ENCODE data around the gene ABCD3. TPM values are rescaled to one million over a fixed set of nuclear protein-coding genes. Genes with fewer than 3 reads are reported as not detected.

The ABCD3 gene
- polyA plus RNA-seq, 2 of the 4 experiments (the other 2 are of a cell fraction): 31.3 to 44.8 TPM

DNA sequence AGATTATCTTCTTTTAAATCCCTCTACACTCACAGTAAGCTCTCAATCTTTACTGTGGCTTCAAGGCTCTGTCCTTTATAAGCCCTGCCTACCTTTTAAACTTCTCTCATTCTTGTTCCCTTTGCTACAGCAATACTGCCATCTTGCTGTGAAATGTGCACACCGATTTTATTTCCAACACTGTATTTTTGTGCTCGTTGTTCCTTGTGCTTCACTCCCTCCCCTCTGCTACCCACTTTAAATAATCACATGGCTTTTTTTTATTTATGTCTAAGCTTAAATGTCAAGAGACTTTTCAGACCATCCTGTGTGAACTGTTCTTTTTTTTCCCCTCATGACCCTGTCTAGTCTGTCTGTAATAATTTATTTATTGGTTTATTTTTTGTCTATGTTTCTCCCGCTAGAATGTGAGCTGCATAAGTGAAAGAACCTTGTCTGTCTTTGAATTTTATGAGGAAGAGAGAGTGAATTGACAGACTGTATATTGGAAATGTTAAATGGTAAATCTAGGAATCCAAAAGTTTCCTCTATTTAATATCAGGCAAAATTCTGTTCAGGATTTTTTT is 45.7 kb downstream of the ABCD3 start (continued):
- no peak for TF ChIP-seq HOXB5 (CRISPR knock-in tag; IDR thresholded peaks at IDR 0.05)
- TF ChIP-seq, protein P1, sequence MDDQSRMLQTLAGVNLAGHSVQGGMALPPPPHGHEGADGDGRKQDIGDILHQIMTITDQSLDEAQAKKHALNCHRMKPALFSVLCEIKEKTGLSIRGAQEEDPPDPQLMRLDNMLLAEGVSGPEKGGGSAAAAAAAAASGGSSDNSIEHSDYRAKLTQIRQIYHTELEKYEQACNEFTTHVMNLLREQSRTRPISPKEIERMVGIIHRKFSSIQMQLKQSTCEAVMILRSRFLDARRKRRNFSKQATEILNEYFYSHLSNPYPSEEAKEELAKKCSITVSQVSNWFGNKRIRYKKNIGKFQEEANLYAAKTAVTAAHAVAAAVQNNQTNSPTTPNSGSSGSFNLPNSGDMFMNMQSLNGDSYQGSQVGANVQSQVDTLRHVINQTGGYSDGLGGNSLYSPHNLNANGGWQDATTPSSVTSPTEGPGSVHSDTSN (IDR thresholded peaks at IDR 0.05): no peak
- no peak for TF ChIP-seq BHLHE40 (IDR thresholded peaks at IDR 0.05; ENCODE audit: low read depth, low read length)
- peak; percentile 86 to 92 for TF ChIP-seq RAD21 (conservative IDR thresholded peaks at IDR 0.05 in 1 of 2, IDR thresholded peaks at IDR 0.05 in 1 of 2)
- no peak for TF ChIP-seq CEBPB (IDR thresholded peaks at IDR 0.05)
- TF ChIP-seq MYC (IDR thresholded peaks at IDR 0.05; ENCODE audit: borderline replicate concordance, low read length): no peak
- no peak for TF ChIP-seq MAZ (IDR thresholded peaks at IDR 0.05; ENCODE audit: borderline replicate concordance, low read depth, low read length)
- no peak for TF ChIP-seq RNF2 (IDR thresholded peaks at IDR 0.05; ENCODE audit: borderline replicate concordance, low read depth)
- no peak for TF ChIP-seq TFCP2L1 (CRISPR knock-in tag; IDR thresholded peaks at IDR 0.05)
- no peak for TF ChIP-seq EHMT2 (IDR thresholded peaks at IDR 0.05; ENCODE audit: low read depth)
- TF ChIP-seq PHF8 (IDR thresholded peaks at IDR 0.05; ENCODE audit: borderline replicate concordance, low read depth): no peak
- TF ChIP-seq, protein P2, sequence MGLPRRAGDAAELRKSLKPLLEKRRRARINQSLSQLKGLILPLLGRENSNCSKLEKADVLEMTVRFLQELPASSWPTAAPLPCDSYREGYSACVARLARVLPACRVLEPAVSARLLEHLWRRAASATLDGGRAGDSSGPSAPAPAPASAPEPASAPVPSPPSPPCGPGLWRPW (IDR thresholded peaks at IDR 0.05): no peak
- no peak for TF ChIP-seq CBX2 (IDR thresholded peaks at IDR 0.05; ENCODE audit: borderline replicate concordance, low read depth)

DNA sequence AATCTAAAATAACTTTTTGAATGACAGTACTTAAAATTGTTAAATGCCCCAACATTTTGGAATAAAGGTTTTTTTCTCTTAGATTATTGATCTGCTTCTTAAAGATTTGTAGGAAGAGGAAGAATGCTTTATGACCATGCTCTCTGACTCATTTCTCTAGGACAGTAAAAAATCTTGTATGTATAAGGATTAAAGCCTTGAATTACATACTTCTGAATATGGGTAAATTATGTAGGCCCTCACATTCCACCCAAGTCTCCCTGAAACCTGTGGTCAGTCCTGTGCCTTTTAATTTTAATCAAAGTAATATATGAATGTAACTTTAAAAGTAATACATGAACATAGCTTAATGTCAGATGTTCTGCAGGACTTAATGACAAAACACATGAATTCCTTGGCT is 50.5 kb downstream of the ABCD3 start:
- Histone ChIP-seq H3K4me2 (no peak overlapping the region), H3K4me1 (no peaks in the 10 kb centered on the region), H3K27ac (no peak overlapping the region), H3K9me3 (no peaks in the 10 kb centered on the region), H3K4me3 (no peak overlapping the region)
- ChIA-PET CTCF (interaction anchor here (1.0 to 2.0 kb wide), 3 partner anchors 12 to 429 kb away, joined by 3 to 6 read pairs (median 4); no protein-coding TSS in a partner anchor), POLR2A (no interaction called here)
- no peak for ATAC-seq
- DNase-seq (ENCODE audit: low read depth in 1 of 2, low spot score in 1 of 2): no peak
- no peak for FAIRE-seq
- TF ChIP-seq KDM5A (IDR thresholded peaks at IDR 0.05): no peak
- no peak for TF ChIP-seq JUN (IDR thresholded peaks at IDR 0.05)
- no peak for TF ChIP-seq FOSL2 (IDR thresholded peaks at IDR 0.05)
- no peak for TF ChIP-seq FOSL2 (CRISPR knock-in tag; IDR thresholded peaks at IDR 0.05)
- TF ChIP-seq HOXA7 (CRISPR knock-in tag; IDR thresholded peaks at IDR 0.05): no peak
- TF ChIP-seq JUNB (IDR thresholded peaks at IDR 0.05): no peak
- TF ChIP-seq RFX5 (IDR thresholded peaks at IDR 0.05): no peak
- TF ChIP-seq, protein P3, sequence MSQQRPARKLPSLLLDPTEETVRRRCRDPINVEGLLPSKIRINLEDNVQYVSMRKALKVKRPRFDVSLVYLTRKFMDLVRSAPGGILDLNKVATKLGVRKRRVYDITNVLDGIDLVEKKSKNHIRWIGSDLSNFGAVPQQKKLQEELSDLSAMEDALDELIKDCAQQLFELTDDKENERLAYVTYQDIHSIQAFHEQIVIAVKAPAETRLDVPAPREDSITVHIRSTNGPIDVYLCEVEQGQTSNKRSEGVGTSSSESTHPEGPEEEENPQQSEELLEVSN (IDR thresholded peaks at IDR 0.05; ENCODE audit: borderline replicate concordance, low read depth): no peak
- TF ChIP-seq MAZ (IDR thresholded peaks at IDR 0.05; ENCODE audit: borderline replicate concordance, low read depth, low read length): no peak
- TF ChIP-seq ESRRA (IDR thresholded peaks at IDR 0.05; ENCODE audit: borderline replicate concordance, low read length): no peak
- TF ChIP-seq, protein P2 (IDR thresholded peaks at IDR 0.05): no peak
- TF ChIP-seq, protein P4, sequence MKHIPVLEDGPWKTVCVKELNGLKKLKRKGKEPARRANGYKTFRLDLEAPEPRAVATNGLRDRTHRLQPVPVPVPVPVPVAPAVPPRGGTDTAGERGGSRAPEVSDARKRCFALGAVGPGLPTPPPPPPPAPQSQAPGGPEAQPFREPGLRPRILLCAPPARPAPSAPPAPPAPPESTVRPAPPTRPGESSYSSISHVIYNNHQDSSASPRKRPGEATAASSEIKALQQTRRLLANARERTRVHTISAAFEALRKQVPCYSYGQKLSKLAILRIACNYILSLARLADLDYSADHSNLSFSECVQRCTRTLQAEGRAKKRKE (CRISPR knock-in tag; IDR thresholded peaks at IDR 0.05; ENCODE audit: low read depth): no peak
- no peak for TF ChIP-seq POLR2A (IDR thresholded peaks at IDR 0.05; ENCODE audit: low read length)
- no peak for TF ChIP-seq RAD21 (conservative IDR thresholded peaks at IDR 0.05 in 1 of 2, IDR thresholded peaks at IDR 0.05 in 1 of 2)

All from A549 (cell line).